ENCODE results near the gene TMC5.
"Not testable (repeated sequence)": the region's sequence is repeated elsewhere in the genome, so short reads cannot be mapped to it uniquely, and the experiment has no call there.

Gene TMC5, protein sequence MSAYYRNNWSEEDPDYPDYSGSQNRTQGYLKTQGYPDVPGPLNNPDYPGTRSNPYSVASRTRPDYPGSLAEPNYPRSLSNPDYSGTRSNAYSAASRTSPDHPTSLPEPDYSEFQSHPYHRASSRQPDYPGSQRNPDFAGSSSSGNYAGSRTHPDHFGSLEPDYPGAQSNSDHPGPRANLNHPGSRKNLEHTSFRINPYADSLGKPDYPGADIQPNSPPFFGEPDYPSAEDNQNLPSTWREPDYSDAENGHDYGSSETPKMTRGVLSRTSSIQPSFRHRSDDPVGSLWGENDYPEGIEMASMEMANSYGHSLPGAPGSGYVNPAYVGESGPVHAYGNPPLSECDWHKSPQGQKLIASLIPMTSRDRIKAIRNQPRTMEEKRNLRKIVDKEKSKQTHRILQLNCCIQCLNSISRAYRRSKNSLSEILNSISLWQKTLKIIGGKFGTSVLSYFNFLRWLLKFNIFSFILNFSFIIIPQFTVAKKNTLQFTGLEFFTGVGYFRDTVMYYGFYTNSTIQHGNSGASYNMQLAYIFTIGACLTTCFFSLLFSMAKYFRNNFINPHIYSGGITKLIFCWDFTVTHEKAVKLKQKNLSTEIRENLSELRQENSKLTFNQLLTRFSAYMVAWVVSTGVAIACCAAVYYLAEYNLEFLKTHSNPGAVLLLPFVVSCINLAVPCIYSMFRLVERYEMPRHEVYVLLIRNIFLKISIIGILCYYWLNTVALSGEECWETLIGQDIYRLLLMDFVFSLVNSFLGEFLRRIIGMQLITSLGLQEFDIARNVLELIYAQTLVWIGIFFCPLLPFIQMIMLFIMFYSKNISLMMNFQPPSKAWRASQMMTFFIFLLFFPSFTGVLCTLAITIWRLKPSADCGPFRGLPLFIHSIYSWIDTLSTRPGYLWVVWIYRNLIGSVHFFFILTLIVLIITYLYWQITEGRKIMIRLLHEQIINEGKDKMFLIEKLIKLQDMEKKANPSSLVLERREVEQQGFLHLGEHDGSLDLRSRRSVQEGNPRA

DNA sequence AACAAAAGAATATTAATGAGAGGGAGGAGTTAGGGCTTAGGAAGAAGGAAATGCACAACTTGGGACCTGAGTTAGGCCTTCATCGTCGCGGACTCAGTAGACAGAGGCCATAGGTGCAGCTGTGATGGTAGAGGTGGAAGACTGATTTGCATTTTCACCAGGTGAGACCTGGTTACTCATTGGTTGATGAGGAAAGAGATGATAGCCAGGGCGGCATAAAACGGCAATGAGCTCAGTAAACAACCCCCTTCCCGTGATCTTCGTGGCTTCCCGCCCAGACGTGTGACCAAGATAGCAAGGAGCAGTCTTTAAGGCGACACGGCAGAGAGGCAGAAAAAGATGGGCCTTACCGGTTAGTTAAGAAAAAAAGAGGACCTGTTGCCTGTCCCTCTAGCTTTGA is at the start of gene TMC5:
Gene TMC5 (plus strand): TSS at position 244 of the 400 bp plus-strand sequence. CDS start 22,156 bp downstream, outside the sequence.
- Mint-ChIP-seq H3K27ac (no peak within 1 kb of the TSS), H3K4me1 (ENCODE audit: low read depth) (no peaks in the 10 kb centered on the region), H3K9me3 (peaks cover 3% of the 10 kb centered on the region), H3K27me3 (peaks cover 26% of the 10 kb centered on the region), H3K4me3 (no peak within 1 kb of the TSS), H3K36me3 (ENCODE audit: low read depth) (no peaks in the 10 kb centered on the region)
- no peak for DNase-seq

DNA sequence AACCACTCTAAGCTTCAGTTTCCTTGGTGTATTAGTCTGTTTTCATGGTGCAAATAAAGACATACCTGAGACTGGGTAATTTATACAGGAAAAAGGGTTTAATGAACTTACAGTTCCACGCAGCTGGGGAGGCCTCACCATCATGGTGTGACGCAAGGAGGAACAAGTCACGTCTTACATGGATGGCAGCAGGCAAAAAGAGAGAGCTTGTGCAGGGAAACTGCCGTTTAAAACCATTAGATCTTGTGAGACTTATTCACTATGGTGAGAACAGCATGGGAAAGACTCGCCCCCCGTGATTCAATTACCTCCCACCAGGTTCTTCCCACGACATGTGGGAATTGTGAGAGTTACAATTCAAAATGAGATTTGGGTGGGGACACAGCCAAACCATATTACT is 45.1 kb upstream of the TMC5 start:
- H3K4me3 Mint-ChIP-seq; H3K27me3 Mint-ChIP-seq; H3K36me3 Mint-ChIP-seq (ENCODE audit: low read depth); H3K27ac Mint-ChIP-seq; H3K9me3 Mint-ChIP-seq; DNase-seq; H3K4me1 Mint-ChIP-seq (ENCODE audit: low read depth): not testable (repeated sequence)

DNA sequence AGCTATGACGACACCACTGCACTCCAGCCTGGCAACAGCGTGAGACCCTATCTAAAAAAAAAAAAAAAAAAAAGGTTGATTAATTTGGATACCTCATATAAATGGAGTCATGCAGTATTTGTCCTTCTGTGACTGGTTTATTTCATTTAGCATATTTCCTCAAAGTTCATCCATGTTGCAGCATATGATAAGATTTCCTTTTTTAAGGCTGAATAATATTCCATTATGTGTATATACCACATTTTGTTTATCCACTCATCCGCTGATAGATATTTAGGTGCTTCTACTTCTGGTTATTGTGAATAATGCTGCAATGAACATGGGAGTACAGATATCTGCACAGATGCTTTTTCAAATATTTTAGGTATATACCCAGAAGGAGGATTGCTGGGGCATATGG is 43.3 kb upstream of the TMC5 start:
- Mint-ChIP-seq H3K4me3 (no peak overlapping the region), H3K27me3 (no peaks in the 10 kb centered on the region), H3K4me1 (ENCODE audit: low read depth) (no peaks in the 10 kb centered on the region), H3K9me3 (no peaks in the 10 kb centered on the region), H3K36me3 (ENCODE audit: low read depth) (no peaks in the 10 kb centered on the region), H3K27ac (no peak overlapping the region)
- no peak for DNase-seq

DNA sequence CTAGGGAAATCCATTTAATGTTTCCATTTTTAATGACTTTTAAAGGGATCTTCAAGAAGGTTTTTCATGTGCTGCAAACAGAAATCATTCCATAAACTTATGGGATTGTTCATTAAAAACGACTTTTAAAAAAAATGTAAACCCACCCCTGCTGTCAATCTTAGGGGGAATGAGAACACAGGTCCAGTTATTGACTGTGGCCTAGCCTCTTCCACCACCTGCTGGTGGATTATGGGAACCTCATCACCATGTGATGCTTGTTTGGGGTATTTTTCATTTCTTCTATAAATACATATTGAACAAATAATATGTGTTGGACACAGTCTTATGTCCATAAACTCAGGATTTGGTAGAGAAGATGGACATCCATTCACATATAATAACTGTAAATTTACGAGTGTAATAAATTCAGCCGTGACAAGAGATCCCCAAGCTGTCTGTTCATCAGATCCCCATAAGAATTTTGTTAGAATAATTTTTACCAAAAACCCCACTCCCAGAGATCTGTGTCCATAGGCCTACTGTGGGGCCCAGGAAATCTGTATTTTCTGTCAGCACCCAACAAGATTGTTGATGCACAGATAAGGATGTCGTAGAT is 42.0 kb upstream of the TMC5 start:
- DNase-seq: peak; percentile 35
- Mint-ChIP-seq H3K27me3 (no peaks in the 10 kb centered on the region), H3K4me1 (ENCODE audit: low read depth) (peaks cover 7% of the 10 kb centered on the region), H3K9me3 (no peaks in the 10 kb centered on the region), H3K27ac (no peak overlapping the region), H3K4me3 (no peak overlapping the region), H3K36me3 (ENCODE audit: low read depth) (no peaks in the 10 kb centered on the region)

DNA sequence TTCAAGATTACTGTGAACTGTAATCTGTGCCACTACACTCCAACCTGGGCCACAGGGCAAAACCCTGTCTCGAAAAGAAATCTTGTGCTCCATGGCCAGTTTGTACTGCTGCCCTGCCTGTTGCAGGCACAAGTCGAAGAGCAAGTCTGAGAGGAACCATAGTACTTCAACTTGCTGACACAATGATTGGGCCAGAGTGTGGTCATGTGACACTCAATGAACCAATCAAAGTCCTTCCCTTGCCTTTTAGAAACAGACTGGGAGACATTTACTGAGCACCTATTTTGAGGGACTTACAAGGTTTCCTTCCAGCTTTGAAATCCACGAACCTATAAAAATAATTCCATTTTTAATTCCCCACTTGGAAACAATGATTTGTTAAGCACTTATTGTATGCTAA is 39.8 kb upstream of the TMC5 start:
- H3K27me3 Mint-ChIP-seq: peaks cover 3% of the 10 kb centered on the region

DNA sequence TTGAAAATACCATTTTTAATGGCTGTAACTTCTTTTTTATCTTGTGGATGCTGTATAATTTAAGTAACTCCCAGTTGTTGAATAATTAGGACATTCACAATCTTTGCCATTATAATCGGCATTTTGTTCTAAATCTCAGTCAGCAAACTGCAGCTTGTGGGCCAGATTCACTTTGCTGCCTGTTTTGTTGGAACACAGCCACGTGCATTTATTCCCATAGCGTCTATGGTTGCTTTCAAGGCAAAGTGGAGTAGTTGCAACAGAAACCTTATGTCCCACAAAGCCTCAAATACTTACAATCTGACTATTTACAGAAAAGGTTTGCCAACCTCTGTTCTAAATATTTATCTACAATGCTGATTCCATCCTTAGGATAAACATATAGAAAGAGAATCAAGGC is 39.2 kb upstream of the TMC5 start:
- Mint-ChIP-seq H3K27me3 (peaks cover 6% of the 10 kb centered on the region), H3K27ac (no peak overlapping the region), H3K9me3 (no peaks in the 10 kb centered on the region), H3K36me3 (ENCODE audit: low read depth) (no peaks in the 10 kb centered on the region), H3K4me1 (ENCODE audit: low read depth) (peaks cover 7% of the 10 kb centered on the region), H3K4me3 (no peak overlapping the region)
- DNase-seq: no peak

More for the DNA sequence above, 39.8 kb upstream of the TMC5 start:
- Mint-ChIP-seq H3K27ac (no peak overlapping the region), H3K4me3 (no peak overlapping the region), H3K4me1 (ENCODE audit: low read depth) (peaks cover 7% of the 10 kb centered on the region), H3K36me3 (ENCODE audit: low read depth) (no peaks in the 10 kb centered on the region), H3K9me3 (no peaks in the 10 kb centered on the region)
- DNase-seq: no peak

DNA sequence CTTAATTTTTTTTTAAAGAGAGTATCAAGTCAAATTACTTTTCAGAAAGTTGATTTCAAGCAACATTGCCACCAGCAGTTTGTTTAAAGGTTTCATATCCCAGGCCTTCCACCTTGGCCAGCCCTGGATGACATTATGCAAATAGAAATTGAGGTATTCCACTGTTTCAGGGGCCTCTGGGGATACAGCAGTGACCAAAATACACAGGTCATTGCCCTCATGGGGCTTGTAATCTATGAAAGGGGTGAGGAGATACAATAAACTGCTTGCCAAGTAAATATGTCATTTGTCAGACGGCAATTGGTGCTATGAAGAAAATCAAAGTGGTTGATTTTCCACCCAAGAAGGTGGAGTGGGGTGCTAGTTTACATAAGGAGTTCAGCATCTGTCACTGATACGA is 37.8 kb upstream of the TMC5 start:
- Mint-ChIP-seq H3K9me3 (no peaks in the 10 kb centered on the region), H3K4me3 (no peak overlapping the region), H3K27me3 (peaks cover 6% of the 10 kb centered on the region), H3K4me1 (ENCODE audit: low read depth) (peaks cover 7% of the 10 kb centered on the region), H3K36me3 (ENCODE audit: low read depth) (no peaks in the 10 kb centered on the region), H3K27ac (no peak overlapping the region)
- no peak for DNase-seq

DNA sequence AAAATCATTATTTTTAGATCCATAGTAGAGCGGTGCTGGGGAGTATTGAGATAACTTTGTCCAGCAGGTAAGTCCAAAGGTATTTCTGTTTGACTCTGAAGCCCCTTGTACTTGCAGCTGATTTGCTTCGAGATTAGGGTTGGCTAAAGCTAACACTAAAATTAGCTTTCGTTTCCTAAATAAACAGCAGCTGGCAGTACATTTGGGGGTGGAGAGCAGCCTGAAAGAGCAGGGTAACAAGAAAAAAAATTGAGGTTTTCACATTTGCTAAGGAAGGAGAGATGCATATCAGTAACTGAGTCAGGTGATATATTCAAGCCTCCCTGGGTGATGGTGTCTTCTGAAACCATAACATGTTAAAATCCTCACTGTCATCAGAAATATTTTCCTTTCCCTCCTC is 37.4 kb upstream of the TMC5 start:
- DNase-seq: no peak
- H3K27ac Mint-ChIP-seq: no peak overlapping the region
- no peaks in the 10 kb centered on the region for H3K9me3 Mint-ChIP-seq
- no peaks in the 10 kb centered on the region for H3K36me3 Mint-ChIP-seq (ENCODE audit: low read depth)
- peaks cover 7% of the 10 kb centered on the region for H3K4me1 Mint-ChIP-seq (ENCODE audit: low read depth)
- peaks cover 10% of the 10 kb centered on the region for H3K27me3 Mint-ChIP-seq
- H3K4me3 Mint-ChIP-seq: no peak overlapping the region

DNA sequence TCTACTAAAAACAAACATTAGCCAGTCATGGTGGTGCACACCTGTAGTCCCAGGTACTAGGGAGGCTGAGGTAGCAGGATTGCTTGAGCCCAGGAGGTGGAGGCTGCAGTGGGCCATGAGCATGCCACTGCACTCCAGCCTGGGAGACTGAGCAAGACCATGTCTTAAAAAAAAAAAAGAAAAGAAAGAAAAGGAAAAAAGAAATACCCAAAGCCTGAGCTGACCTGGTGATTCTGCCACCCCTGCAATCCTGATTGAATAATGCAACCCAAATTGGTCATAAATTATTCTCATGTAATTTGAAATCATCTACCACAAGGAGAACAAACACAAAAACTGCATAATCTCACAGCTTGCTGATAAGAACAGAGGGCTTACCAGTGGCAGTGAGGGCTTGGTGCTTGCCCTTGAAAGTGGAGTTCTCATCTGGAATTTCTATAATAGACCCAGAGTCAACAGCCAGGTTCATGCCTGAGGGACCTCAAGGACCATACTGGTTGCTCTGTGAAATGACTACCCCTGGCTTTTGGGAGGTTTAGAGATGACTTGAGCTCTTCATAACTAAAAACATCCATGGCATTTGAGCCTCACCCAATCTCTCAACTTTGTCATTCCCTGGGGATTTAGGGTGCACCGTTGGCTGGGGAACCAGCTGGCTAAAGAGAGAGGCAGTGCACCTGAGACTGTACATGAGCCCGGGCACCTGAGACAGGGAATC is 35.4 kb upstream of the TMC5 start:
- Mint-ChIP-seq H3K4me3 (no peak overlapping the region), H3K9me3 (no peaks in the 10 kb centered on the region), H3K27ac (no peak overlapping the region), H3K36me3 (ENCODE audit: low read depth) (no peaks in the 10 kb centered on the region), H3K27me3 (peaks cover 11% of the 10 kb centered on the region), H3K4me1 (ENCODE audit: low read depth) (peaks cover 7% of the 10 kb centered on the region)
- DNase-seq: no peak

DNA sequence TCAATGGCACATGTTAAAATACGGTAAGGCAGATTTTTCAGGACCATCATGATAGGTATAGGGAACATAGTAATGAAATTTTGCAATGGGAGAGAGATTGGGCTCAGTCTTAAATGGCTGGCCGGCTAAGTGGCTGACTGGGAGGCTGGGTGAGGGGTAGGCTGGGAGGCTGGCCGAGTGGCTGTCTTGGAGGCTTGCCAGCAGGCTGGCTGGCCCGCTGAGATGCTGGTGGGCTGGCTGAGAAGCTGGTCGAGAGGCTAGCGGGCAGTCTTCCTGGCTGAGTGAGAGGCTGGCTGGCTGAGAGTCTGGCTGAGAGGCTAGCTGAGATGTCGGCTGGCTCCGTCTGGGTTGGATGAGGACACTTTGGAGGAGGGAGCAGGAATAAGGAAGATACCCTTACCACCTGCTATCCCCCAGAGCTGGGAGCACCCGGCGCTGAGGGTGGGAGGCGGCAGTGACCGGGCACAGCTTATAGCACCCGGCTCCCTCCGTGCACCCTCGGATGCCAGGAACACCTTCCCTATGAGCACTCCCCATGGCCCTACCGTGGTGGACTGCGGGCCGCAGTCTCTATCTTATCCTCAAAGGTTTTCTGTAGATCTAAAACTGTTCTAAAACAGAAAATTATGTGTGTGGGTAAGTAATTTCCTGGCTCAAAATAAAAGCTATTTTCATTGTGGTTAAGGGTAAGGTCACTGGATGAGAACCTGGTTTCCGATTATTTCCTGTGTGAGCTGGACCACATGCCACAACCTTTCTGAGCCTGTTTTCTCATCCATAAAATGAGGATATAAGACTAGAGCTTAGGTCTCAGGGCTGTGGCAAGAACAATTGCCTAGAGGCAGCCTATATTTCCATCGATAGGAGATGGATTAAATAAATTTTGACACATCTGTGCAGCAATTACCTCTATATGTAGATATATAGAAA is 34.5 kb upstream of the TMC5 start:
- DNase-seq: no peak
- Mint-ChIP-seq H3K9me3 (no peaks in the 10 kb centered on the region), H3K27ac (no peak overlapping the region), H3K4me1 (ENCODE audit: low read depth) (peaks cover 7% of the 10 kb centered on the region), H3K4me3 (no peak overlapping the region), H3K27me3 (peaks cover 14% of the 10 kb centered on the region), H3K36me3 (ENCODE audit: low read depth) (no peaks in the 10 kb centered on the region)

DNA sequence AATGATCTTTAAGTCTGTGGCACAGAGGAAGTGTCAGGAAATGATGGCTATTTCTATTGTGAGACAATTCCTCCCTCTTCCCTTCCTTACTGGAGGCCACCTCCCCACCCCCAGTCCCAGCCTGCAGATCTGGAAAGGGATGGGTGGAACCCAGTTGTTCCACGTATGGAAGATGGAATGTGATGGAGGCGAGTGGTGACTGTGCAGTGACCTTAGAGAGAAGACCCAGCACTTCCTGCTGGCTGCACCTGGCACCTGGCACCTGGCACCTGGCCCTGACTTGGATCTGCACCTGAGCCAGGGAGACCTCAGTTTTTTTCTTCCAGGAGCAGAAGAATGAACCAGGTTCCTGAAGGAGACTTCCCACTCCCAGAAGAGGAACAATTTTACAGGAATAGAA is 33.0 kb upstream of the TMC5 start:
- H3K9me3 Mint-ChIP-seq: no peaks in the 10 kb centered on the region
- no peaks in the 10 kb centered on the region for H3K36me3 Mint-ChIP-seq (ENCODE audit: low read depth)
- DNase-seq: no peak
- H3K27ac Mint-ChIP-seq: no peak overlapping the region
- H3K27me3 Mint-ChIP-seq: peaks cover 26% of the 10 kb centered on the region
- H3K4me3 Mint-ChIP-seq: no peak overlapping the region
- peaks cover 7% of the 10 kb centered on the region for H3K4me1 Mint-ChIP-seq (ENCODE audit: low read depth)

DNA sequence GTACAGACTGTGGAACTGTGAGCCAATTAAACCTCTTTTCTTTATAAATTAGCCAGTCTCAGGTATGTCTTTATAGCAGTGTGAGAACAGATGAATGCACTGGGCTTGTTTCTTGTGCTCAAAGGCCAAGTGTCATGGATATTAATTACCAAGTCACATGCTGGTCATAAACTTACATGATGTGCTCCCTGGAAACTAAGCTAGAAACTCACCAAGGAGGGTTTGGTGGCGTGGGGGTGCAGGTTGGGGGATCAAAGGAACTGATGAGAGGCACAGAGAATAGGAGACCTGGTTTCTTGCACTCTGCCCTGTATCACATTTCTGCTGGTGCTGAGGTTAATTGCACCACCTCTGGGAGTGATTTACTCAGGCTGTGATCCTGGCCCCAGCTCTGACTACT is 31.2 kb upstream of the TMC5 start:
- Mint-ChIP-seq H3K4me1 (ENCODE audit: low read depth) (no peaks in the 10 kb centered on the region), H3K9me3 (peaks cover 3% of the 10 kb centered on the region), H3K27me3 (peaks cover 30% of the 10 kb centered on the region), H3K4me3 (no peak overlapping the region), H3K27ac (no peak overlapping the region), H3K36me3 (ENCODE audit: low read depth) (no peaks in the 10 kb centered on the region)
- no peak for DNase-seq

DNA sequence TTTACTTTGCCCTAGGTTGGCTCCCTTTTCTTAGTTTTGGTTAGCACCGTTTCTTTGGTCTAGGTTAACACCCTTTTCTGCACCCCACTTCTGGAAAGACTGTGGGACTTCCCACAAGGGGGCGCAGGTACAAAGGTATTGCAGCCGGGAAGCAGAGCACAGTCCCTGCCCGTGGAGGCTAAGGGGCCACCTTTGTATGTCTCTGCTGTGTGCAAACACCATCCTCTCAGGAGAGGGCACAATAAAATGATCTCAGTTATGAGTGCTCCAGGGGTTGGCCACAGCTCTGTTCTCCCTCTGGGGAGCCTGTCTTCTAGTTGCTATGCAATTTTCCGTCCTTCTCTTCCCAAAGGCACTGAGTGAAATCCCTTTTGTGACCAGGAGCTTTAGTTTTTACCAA is 28.4 kb upstream of the TMC5 start:
- Mint-ChIP-seq H3K36me3 (ENCODE audit: low read depth) (no peaks in the 10 kb centered on the region), H3K27me3 (peaks cover 37% of the 10 kb centered on the region), H3K4me3 (no peak overlapping the region), H3K9me3 (peaks cover 3% of the 10 kb centered on the region), H3K4me1 (ENCODE audit: low read depth) (no peaks in the 10 kb centered on the region), H3K27ac (no peak overlapping the region)
- peak; percentile 38 for DNase-seq

Data from activated T-cell treated with anti-CD3 and anti-CD28 coated beads, Interleukin-2, amount 50 U/mL, for 24 hours (primary cell).